GM21515 (cell line): ENCODE data around the gene SPATA13.
"Not testable (repeated sequence)": the region's sequence is repeated elsewhere in the genome, so short reads cannot be mapped to it uniquely, and the experiment has no call there.

ENCODE experiments used
- ATAC-seq: cut with Tn5 transposase; IDR thresholded peaks from one replicate; pipeline ENCODE4 v1.9.1; 2021; ENCODE audit not compliant: unreplicated experiment

The SPATA13 gene

GRCh38 chr13:24307211-24308067, 146.9 kb downstream of the SPATA13 start:
- no peak for ATAC-seq

- ATAC-seq: no peak
Observed at GRCh38 chr13:24308068-24308445, 147.5 kb downstream of the SPATA13 start.

GRCh38 chr13:24308488-24309020, 148.0 kb downstream of the SPATA13 start:
- ATAC-seq: no peak

- ATAC-seq: not testable (repeated sequence)
Observed at GRCh38 chr13:24309300-24309699, 148.8 kb downstream of the SPATA13 start, which contains the start of gene C1QTNF9. C1QTNF9 (plus strand) TSS chr13:24309580; CDS start chr13:24316004, 6,424 bp downstream.

- no peak for ATAC-seq
Observed at GRCh38 chr13:24313439-24313838, 152.9 kb downstream of the SPATA13 start.

- not testable (repeated sequence) for ATAC-seq
Observed at GRCh38 chr13:24317835-24318234, 157.3 kb downstream of the SPATA13 start.

- ATAC-seq: not testable (repeated sequence)
Observed at GRCh38 chr13:24318878-24319277, 158.4 kb downstream of the SPATA13 start.

GRCh38 chr13:24319641-24320040, 159.1 kb downstream of the SPATA13 start:
- ATAC-seq: not testable (repeated sequence)

- ATAC-seq: not testable (repeated sequence)
Observed at GRCh38 chr13:24321416-24321815, 160.9 kb downstream of the SPATA13 start.

- not testable (repeated sequence) for ATAC-seq
Observed at GRCh38 chr13:24322470-24322869, 161.9 kb downstream of the SPATA13 start.

- no peak for ATAC-seq
Observed at GRCh38 chr13:24323036-24323738, 162.7 kb downstream of the SPATA13 start.

GRCh38 chr13:24323739-24324075, 163.2 kb downstream of the SPATA13 start:
- no peak for ATAC-seq

GRCh38 chr13:24327598-24327997, 167.1 kb downstream of the SPATA13 start:
- ATAC-seq: not testable (repeated sequence)

- no peak for ATAC-seq
Observed at GRCh38 chr13:24328145-24328544, 167.6 kb downstream of the SPATA13 start.

GRCh38 chr13:24338721-24339120, 178.2 kb downstream of the SPATA13 start:
- ATAC-seq: no peak

GRCh38 chr13:24339937-24340607, 179.6 kb downstream of the SPATA13 start:
- no peak for ATAC-seq

- ATAC-seq: no peak
Observed at GRCh38 chr13:24340608-24340955, 180.1 kb downstream of the SPATA13 start.

- ATAC-seq: no peak
Observed at GRCh38 chr13:24341439-24341838, 180.9 kb downstream of the SPATA13 start.

- no peak for ATAC-seq
Observed at GRCh38 chr13:24348385-24348784, 187.9 kb downstream of the SPATA13 start.

- no peak for ATAC-seq
Observed at GRCh38 chr13:24348797-24349515, 188.4 kb downstream of the SPATA13 start.
